Measurements from ENCODE around the gene SPOCK2.

GRCh38 chr10:72083790-72084459 is 4.4 kb downstream of the SPOCK2 start:
- TF ChIP-seq CHD1 (IDR thresholded peaks at IDR 0.05; ENCODE audit: low read depth, low read length) (no peak), ESRRA (IDR thresholded peaks at IDR 0.05; ENCODE audit: low read length) (no peak), ATF3 (IDR thresholded peaks at IDR 0.05; ENCODE audit: borderline replicate concordance, extremely low read depth, low read depth, low read length) (no peak)
- TF ChIP-seq, protein P1, sequence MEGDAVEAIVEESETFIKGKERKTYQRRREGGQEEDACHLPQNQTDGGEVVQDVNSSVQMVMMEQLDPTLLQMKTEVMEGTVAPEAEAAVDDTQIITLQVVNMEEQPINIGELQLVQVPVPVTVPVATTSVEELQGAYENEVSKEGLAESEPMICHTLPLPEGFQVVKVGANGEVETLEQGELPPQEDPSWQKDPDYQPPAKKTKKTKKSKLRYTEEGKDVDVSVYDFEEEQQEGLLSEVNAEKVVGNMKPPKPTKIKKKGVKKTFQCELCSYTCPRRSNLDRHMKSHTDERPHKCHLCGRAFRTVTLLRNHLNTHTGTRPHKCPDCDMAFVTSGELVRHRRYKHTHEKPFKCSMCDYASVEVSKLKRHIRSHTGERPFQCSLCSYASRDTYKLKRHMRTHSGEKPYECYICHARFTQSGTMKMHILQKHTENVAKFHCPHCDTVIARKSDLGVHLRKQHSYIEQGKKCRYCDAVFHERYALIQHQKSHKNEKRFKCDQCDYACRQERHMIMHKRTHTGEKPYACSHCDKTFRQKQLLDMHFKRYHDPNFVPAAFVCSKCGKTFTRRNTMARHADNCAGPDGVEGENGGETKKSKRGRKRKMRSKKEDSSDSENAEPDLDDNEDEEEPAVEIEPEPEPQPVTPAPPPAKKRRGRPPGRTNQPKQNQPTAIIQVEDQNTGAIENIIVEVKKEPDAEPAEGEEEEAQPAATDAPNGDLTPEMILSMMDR (IDR thresholded peaks at IDR 0.05 in 2 of 3, conservative IDR thresholded peaks at IDR 0.05 in 1 of 3; ENCODE audit: control insufficient read depth in 2 of 3, extremely low read depth in 1 of 3, insufficient read depth in 1 of 3, low read depth in 3 of 3, low read length in 3 of 3) = no peak

All from GM12878 (cell line).